SJCRH30 (cell line): ENCODE data around the gene CDYL2. TPM values are rescaled to one million over a fixed set of nuclear protein-coding genes. Genes with fewer than 3 reads are reported as not detected.
"Not testable (repeated sequence)": the region's sequence is repeated elsewhere in the genome, so short reads cannot be mapped to it uniquely, and the experiment has no call there.

Source experiments
- DNase-seq, 2 experiments: peaks; one replicate each; pipeline ENCODE4 v3.0.0-alpha.2; 2015 to 2020
- H3K27ac ChIP-seq: fragments of 250-450 bp; sonication (Bioruptor Pico); 2 replicates; pipeline ENCODE4 v1.5.1; 2020; ENCODE audit warnings: mild to moderate bottlenecking, moderate library complexity
- H3K27me3 ChIP-seq: fragments of 250-450 bp; sonication (Bioruptor Pico); 2 replicates; pipeline ENCODE4 v1.5.1; 2020; ENCODE audit warnings: mild to moderate bottlenecking, moderate library complexity
- H3K36me3 ChIP-seq: fragments of 250-450 bp; sonication (Bioruptor Pico); 2 replicates; pipeline ENCODE4 v1.5.1; 2020; ENCODE audit warnings: mild to moderate bottlenecking, moderate library complexity
- H3K4me1 ChIP-seq: fragments of 250-450 bp; sonication (Bioruptor Pico); 2 replicates; pipeline ENCODE4 v1.5.1; 2020; ENCODE audit warnings: mild to moderate bottlenecking, moderate library complexity
- H3K4me3 ChIP-seq: fragments of 250-450 bp; sonication (Bioruptor Pico); 2 replicates; pipeline ENCODE4 v1.5.1; 2020; ENCODE audit warnings: mild to moderate bottlenecking, moderate library complexity
- H3K9me3 ChIP-seq: fragments of 250-450 bp; sonication (Bioruptor Pico); replicated peaks from 2 replicates; pipeline ENCODE4 v1.5.1; 2020; ENCODE audit warnings: mild to moderate bottlenecking, moderate library complexity
- total RNA-seq: library from RNA; depleted of rRNA; stranded (reverse); fragments of >200 nt; shearing (Covaris generic); gene quantifications from 2 replicates; pipeline ENCODE4 v1.2.3, GENCODE V29; 2014

The CDYL2 gene
- total RNA-seq, 1 experiment from 2014 or later, result 0.14 TPM

- DNase-seq, result no peak
- Histone ChIP-seq H3K27ac (no peak overlapping the region), H3K9me3 (no peaks in the 10 kb centered on the region), H3K27me3 (no peaks in the 10 kb centered on the region), H3K4me1 (no peaks in the 10 kb centered on the region), H3K36me3 (no peaks in the 10 kb centered on the region), H3K4me3 (no peak overlapping the region)
These were observed 13.0 kb downstream of the CDYL2 start for GRCh38 chr16:80791411-80791810.

- H3K9me3 ChIP-seq, result no peaks in the 10 kb centered on the region
- H3K27me3 ChIP-seq, result no peaks in the 10 kb centered on the region
- no peaks in the 10 kb centered on the region for H3K36me3 ChIP-seq
- H3K4me3 ChIP-seq, result no peak overlapping the region
- DNase-seq, result no peak
- no peak overlapping the region for H3K27ac ChIP-seq
- H3K4me1 ChIP-seq, result no peaks in the 10 kb centered on the region
These were observed 13.6 kb downstream of the CDYL2 start for GRCh38 chr16:80790751-80791150.

- no peaks in the 10 kb centered on the region for H3K9me3 ChIP-seq
- no peak overlapping the region for H3K4me3 ChIP-seq
- no peaks in the 10 kb centered on the region for H3K27me3 ChIP-seq
- DNase-seq, result no peak
- H3K4me1 ChIP-seq, result no peaks in the 10 kb centered on the region
- no peak overlapping the region for H3K27ac ChIP-seq
- no peaks in the 10 kb centered on the region for H3K36me3 ChIP-seq
These were observed 16.4 kb downstream of the CDYL2 start for GRCh38 chr16:80788027-80788426.

GRCh38 chr16:80786561-80786960 lies 17.8 kb downstream of the CDYL2 start:
- not testable (repeated sequence) for H3K36me3 ChIP-seq, H3K27ac ChIP-seq, H3K4me1 ChIP-seq, H3K4me3 ChIP-seq, DNase-seq, H3K9me3 ChIP-seq, H3K27me3 ChIP-seq

- DNase-seq, result no peak
- Histone ChIP-seq H3K27ac (no peak overlapping the region), H3K4me3 (no peak overlapping the region), H3K27me3 (no peaks in the 10 kb centered on the region), H3K36me3 (no peaks in the 10 kb centered on the region), H3K9me3 (no peaks in the 10 kb centered on the region), H3K4me1 (no peaks in the 10 kb centered on the region)
These were observed 19.4 kb downstream of the CDYL2 start for GRCh38 chr16:80784951-80785350.

- Histone ChIP-seq H3K36me3 (no peaks in the 10 kb centered on the region), H3K27me3 (no peaks in the 10 kb centered on the region), H3K27ac (no peak overlapping the region), H3K4me1 (no peaks in the 10 kb centered on the region), H3K4me3 (no peak overlapping the region), H3K9me3 (no peaks in the 10 kb centered on the region)
- no peak for DNase-seq
These were observed 25.7 kb downstream of the CDYL2 start for GRCh38 chr16:80778703-80779102.

GRCh38 chr16:80776856-80777255 lies 27.5 kb downstream of the CDYL2 start:
- Histone ChIP-seq H3K4me3 (no peak overlapping the region), H3K9me3 (no peaks in the 10 kb centered on the region), H3K27me3 (no peaks in the 10 kb centered on the region), H3K4me1 (no peaks in the 10 kb centered on the region), H3K36me3 (no peaks in the 10 kb centered on the region), H3K27ac (no peak overlapping the region)
- no peak for DNase-seq

- H3K4me3 ChIP-seq, result no peak overlapping the region
- no peaks in the 10 kb centered on the region for H3K4me1 ChIP-seq
- no peaks in the 10 kb centered on the region for H3K36me3 ChIP-seq
- H3K27ac ChIP-seq, result no peak overlapping the region
- H3K9me3 ChIP-seq, result no peaks in the 10 kb centered on the region
- no peaks in the 10 kb centered on the region for H3K27me3 ChIP-seq
- no peak for DNase-seq
These were observed 28.9 kb downstream of the CDYL2 start for GRCh38 chr16:80775450-80775849.

GRCh38 chr16:80766798-80767197 lies 37.6 kb downstream of the CDYL2 start:
- no peaks in the 10 kb centered on the region for H3K4me1 ChIP-seq
- no peaks in the 10 kb centered on the region for H3K27me3 ChIP-seq
- no peak overlapping the region for H3K4me3 ChIP-seq
- H3K27ac ChIP-seq, result no peak overlapping the region
- H3K36me3 ChIP-seq, result no peaks in the 10 kb centered on the region
- DNase-seq, result no peak
- no peaks in the 10 kb centered on the region for H3K9me3 ChIP-seq

GRCh38 chr16:80759419-80760162 lies 44.8 kb downstream of the CDYL2 start:
- Histone ChIP-seq H3K4me1 (no peaks in the 10 kb centered on the region), H3K36me3 (no peaks in the 10 kb centered on the region), H3K27me3 (no peaks in the 10 kb centered on the region), H3K27ac (no peak overlapping the region), H3K9me3 (no peaks in the 10 kb centered on the region), H3K4me3 (no peak overlapping the region)
- no peak for DNase-seq

GRCh38 chr16:80754476-80754875 lies 49.9 kb downstream of the CDYL2 start:
- Histone ChIP-seq H3K4me1 (no peaks in the 10 kb centered on the region), H3K27ac (no peak overlapping the region)

GRCh38 chr16:80752541-80752940 lies 51.9 kb downstream of the CDYL2 start:
- DNase-seq, result no peak
- no peaks in the 10 kb centered on the region for H3K27me3 ChIP-seq
- no peaks in the 10 kb centered on the region for H3K4me1 ChIP-seq
- no peak overlapping the region for H3K4me3 ChIP-seq
- H3K36me3 ChIP-seq, result no peaks in the 10 kb centered on the region
- no peak overlapping the region for H3K27ac ChIP-seq
- no peaks in the 10 kb centered on the region for H3K9me3 ChIP-seq

More at GRCh38 chr16:80754476-80754875, 49.9 kb downstream of the CDYL2 start:
- no peak for DNase-seq
- Histone ChIP-seq H3K27me3 (no peaks in the 10 kb centered on the region), H3K36me3 (no peaks in the 10 kb centered on the region), H3K4me3 (no peak overlapping the region), H3K9me3 (no peaks in the 10 kb centered on the region)

- H3K4me1 ChIP-seq, result no peaks in the 10 kb centered on the region
These were observed 53.2 kb downstream of the CDYL2 start for GRCh38 chr16:80751167-80751566.

GRCh38 chr16:80746231-80746630 lies 58.2 kb downstream of the CDYL2 start:
- DNase-seq, result no peak
- Histone ChIP-seq H3K36me3 (no peaks in the 10 kb centered on the region), H3K27me3 (no peaks in the 10 kb centered on the region), H3K4me3 (no peak overlapping the region), H3K27ac (no peak overlapping the region), H3K9me3 (no peaks in the 10 kb centered on the region), H3K4me1 (no peaks in the 10 kb centered on the region)

More at GRCh38 chr16:80751167-80751566, 53.2 kb downstream of the CDYL2 start:
- H3K4me3 ChIP-seq, result no peak overlapping the region
- no peak overlapping the region for H3K27ac ChIP-seq
- no peak for DNase-seq
- no peaks in the 10 kb centered on the region for H3K27me3 ChIP-seq
- H3K9me3 ChIP-seq, result no peaks in the 10 kb centered on the region
- H3K36me3 ChIP-seq, result no peaks in the 10 kb centered on the region

GRCh38 chr16:80744856-80745255 lies 59.5 kb downstream of the CDYL2 start:
- Histone ChIP-seq H3K9me3 (no peaks in the 10 kb centered on the region), H3K27me3 (no peaks in the 10 kb centered on the region), H3K27ac (no peak overlapping the region), H3K4me1 (no peaks in the 10 kb centered on the region), H3K4me3 (no peak overlapping the region), H3K36me3 (no peaks in the 10 kb centered on the region)
- no peak for DNase-seq

GRCh38 chr16:80743772-80744171 lies 60.6 kb downstream of the CDYL2 start:
- no peak for DNase-seq
- no peaks in the 10 kb centered on the region for H3K36me3 ChIP-seq
- no peak overlapping the region for H3K4me3 ChIP-seq
- H3K27me3 ChIP-seq, result no peaks in the 10 kb centered on the region
- no peaks in the 10 kb centered on the region for H3K9me3 ChIP-seq
- no peak overlapping the region for H3K27ac ChIP-seq
- H3K4me1 ChIP-seq, result no peaks in the 10 kb centered on the region
